8988T (cell line): ENCODE measurements around the gene DLG4.
"Not testable (repeated sequence)": the region's sequence is repeated elsewhere in the genome, so short reads cannot be mapped to it uniquely, and the experiment has no call there.

Experiments
- DNase-seq: peaks from one replicate; pipeline ENCODE4 v3.0.0; 2011

The DLG4 gene

GRCh38 chr17:7211491-7212273 is 8.0 kb downstream of the DLG4 start:
- no peak for DNase-seq

- no peak for DNase-seq
Measured at GRCh38 chr17:7208754-7209460, 10.7 kb downstream of the DLG4 start.

GRCh38 chr17:7208027-7208571 is 11.5 kb downstream of the DLG4 start:
- no peak for DNase-seq

DNA sequence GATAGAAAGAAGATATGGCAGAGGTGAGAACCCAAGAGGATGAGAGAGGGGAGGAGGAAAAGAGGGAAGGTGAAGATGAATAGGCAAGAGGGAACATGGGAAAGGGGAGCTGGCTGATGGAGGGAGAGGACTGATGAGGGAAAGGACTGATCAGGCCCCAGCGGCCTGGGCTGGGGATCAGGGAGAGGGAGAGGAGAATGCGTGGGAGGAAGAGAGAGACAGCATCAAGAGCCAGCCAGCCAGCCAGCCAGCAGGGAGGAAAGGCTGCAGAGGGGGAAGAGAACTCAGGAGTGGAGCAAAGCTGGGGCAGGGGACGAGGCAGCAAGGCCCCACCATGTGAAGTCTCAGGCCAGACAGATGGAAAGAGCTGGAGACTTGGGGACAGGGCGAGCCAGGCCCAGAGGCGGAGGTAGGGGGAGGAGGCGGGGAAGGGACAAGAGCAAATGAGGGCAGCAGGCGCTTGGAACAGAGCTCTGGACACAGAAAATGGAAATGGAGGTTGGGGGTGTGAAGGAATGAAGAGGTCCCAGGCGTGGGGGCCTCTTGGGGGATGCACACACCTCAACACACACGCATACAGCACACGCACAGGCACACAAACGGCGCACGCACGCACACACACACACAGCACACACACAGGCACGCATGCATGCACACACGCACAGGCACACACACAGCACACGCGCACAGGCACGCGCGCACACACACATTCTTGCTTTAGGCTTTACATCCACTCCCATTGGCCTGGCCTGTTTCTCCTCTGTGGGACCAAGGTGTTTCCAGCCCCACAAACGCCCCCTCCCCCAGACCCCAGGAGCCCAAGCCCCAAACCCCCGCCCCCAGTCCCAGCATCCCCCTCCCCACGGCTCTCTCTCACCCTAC is 12.3 kb downstream of the DLG4 start:
- DNase-seq = no peak

DNA sequence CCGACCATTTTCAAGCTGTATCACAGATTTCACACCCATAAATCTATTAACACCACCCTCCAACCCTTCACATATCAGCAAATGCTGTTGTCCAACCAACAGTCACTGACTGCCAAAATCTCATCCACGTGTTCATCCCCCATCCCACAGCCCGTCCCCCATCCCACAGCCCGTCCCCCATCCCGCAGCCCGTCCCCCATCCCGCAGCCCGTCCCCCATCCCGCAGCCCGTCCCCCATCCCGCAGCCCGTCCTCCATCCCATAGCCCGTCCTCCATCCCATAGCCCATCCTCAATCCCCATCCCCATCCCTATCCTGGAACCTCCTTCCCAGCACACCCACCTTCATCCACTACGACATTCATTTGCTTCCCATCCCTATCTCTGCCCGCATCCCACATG is 14.1 kb downstream of the DLG4 start:
- no peak for DNase-seq

DNA sequence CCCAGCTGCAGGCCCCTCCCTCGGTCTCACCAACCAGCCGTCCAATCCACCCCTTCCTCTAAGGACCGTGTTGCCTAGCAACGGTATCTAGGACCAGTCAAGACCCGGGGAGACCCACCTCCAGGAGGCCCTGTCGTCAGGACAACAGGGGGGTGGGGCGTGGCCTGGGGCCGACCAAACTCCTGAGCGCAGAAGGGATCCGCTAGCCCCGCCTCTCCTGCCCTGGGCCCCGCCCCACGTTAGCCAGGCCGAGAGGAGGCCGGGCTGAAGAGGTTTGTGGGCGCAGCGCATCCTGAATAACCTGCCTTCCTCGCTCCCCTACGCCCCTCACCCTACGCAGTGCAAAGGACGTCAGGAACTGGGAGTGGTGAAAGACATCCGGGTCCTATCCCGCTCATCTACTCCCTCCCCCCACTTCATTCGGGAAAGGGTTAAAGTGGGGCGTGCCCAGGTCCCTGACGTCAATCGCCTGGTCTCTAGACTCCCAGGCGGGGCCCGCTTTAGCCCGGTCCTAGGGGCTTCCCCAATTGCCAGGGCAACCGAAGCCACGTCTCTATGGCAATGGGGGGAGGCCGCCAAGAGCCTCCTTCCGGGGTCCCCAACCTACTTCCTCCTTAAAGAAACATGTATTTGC is 14.7 kb downstream of the DLG4 start:
- DNase-seq = no peak

DNA sequence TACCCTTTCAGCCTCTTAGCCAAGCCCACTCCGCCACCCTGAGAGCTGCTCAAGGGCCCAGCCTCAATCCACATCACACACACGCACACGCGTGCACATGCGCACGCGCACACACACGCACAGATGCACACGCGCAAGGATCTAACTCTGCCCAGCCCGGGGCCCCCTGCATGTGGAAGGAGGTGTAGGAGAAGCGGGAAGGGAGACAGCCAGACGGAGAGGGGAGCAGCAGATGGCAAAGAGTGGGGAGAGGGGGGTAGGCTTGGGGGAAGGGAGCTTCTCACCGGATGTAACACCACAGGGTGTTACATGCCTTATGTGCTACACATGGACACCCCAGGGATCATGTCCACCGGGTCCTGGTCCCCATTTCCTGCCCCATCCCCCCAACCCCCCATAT is 15.3 kb downstream of the DLG4 start:
- no peak for DNase-seq

GRCh38 chr17:7203391-7203790 is 16.2 kb downstream of the DLG4 start:
- DNase-seq = no peak

GRCh38 chr17:7196651-7197401 is 22.8 kb downstream of the DLG4 start:
- DNase-seq = no peak

GRCh38 chr17:7195971-7196370 is 23.7 kb downstream of the DLG4 start:
- no peak for DNase-seq

DNA sequence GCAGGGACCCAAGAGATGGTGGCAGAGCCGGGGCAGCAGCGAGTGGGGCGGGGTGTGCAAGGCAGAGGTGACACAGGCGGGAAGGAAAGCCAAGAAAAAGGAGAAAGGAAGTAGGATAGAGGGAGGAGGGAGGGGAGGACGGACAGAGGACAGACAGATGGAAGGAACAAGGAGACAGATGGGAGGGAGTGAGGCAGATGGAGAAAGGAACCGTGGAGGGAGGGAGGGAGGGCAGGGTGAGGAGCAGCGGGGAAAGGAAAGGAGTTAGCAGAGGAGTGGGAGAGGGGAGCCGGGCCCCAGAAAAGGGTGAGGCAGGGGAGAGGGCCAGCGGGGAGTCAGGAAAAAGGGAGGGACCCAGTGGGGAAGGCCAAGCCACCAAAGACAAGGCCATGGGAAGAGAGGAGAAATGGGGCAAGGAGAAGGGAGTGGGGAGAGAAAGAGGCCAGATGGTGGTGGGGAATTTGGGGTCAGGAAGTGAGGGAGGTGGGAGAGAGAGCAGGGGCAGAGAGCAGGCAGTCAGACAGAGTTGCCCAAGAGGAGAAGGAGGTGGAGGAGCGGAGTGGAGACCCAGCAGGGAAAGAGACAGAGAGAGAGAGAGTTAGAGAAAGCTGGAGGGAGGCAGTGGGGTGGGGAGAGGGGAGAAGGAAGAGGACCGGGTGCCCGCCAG is 27.2 kb downstream of the DLG4 start:
- DNase-seq = no peak

DNA sequence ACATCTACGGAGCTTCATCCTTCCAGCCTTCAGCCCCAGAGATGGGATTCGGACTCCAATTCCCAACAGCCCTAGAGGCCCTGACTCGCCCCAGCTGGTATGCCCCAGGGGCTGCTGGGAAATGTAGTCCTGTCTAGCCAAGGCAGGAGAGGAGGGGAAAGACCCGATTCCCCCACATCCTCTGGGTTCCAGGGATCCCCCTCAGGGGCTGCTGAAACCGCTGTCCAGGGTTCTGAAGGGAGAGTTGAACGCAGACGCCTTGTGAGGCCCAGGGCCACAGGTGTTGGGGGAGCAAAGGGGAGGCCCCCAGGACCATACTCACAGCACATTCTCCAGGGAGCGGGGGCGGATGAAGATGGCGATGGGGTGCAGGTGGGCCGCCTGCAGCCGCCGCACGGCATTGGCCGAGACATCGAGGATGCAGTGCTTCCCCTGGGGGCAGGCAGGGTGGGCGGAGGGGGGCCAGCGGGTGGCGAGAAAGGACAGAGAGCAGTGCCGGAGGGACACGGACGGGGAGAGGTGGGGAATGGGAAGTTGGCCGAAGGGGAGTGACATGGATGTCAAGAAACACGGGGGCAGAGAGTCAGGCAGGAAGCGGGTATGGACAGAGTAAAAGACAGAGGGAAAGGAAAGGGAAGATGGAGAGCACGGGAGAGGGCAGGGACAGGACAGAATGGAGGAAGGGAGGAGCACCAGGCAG is 27.9 kb downstream of the DLG4 start:
- DNase-seq = peak; percentile 81

- DNase-seq = no peak
Measured at GRCh38 chr17:7191069-7191468, 28.6 kb downstream of the DLG4 start.

DNA sequence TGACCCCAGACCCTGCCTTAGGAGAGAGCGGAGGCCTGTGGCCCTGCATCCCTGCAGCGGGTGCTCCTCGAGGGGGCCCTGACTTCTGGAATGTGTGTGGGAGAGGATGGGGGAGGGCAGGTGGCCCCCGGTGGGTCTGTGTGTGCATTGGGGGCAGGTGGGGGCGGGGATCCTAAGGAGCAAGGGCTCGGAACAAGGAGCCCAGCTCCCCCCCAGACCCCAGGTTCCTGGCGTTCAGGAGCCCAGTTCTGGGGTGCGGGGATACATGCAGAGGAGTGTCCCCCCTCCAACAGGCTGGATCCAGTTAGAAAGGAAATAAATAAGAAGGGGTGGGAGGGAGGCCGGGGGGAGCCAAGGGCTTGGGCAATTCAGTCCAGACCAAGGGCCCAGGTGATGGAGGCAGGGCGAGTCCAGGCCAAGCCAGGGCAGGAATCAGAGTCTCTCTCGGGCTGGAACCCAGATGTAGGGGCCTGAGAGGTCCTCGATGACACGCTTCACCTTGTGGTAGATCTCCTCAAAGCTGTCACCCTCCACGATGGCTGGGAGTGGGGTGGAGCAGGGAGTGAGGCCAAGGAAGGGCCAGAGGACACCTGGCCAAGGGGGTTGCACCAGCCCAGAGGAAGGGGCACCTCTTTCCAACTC is 29.2 kb downstream of the DLG4 start:
- no peak for DNase-seq

DNA sequence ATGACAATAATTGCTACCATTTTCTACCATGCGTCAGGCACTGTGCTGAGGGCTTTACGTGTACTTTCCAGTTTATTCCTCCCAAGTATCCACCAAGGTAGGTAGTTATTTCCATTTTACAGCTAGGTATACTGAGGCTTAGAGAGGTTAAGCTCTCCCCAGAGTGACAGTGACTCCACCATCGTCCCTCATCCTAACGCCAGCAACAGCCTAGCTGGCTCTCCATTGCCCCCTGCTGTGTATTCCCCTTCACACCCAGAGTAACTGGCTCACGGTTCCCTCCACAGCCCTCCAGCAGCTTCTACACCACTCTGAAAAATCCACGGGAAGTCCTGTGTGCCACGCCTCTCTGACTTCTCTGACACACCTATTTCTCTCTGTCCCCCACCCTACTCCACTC is 33.4 kb downstream of the DLG4 start:
- no peak for DNase-seq

DNA sequence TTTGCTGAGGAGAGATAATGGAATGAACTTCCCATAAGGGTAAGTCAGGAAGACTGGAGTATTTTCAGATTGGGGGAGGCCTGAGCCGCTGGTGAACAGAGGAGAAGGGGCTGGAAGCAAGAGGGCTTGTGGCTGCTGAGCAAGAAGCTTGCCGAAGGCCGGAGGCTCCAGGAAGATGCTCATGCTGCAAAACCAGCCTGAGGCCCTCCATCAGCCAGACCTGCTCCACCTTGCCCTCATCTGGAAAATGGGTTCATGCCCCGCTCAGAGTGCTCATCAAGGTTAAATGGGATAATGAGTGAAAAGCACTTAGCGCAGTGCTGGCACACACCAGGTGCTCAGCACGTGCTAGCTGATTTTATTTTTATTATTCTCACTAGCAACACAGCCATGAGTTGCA is 35.0 kb downstream of the DLG4 start:
- DNase-seq = no peak

DNA sequence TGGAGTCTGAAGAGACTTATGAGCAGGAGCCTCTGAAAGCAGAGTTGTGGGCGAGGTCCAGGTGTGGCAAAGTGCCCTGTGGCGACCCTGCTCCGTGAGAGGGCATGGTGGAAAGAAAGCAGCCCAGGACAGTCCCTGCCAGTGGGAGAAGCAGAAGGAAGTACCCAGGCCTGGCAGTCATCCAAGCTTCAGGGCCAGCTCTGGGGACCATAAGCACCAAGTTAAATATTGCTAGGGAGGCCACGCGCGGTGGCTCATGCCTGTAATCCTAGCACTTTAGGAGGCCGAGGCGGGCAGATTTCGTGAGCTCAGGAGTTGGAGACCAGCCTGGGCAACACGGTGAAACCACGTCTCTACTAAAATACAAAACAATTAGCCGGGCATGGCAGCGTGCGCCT is 35.5 kb downstream of the DLG4 start:
- DNase-seq = no peak

GRCh38 chr17:7183433-7184090 is 36.1 kb downstream of the DLG4 start:
- no peak for DNase-seq

DNA sequence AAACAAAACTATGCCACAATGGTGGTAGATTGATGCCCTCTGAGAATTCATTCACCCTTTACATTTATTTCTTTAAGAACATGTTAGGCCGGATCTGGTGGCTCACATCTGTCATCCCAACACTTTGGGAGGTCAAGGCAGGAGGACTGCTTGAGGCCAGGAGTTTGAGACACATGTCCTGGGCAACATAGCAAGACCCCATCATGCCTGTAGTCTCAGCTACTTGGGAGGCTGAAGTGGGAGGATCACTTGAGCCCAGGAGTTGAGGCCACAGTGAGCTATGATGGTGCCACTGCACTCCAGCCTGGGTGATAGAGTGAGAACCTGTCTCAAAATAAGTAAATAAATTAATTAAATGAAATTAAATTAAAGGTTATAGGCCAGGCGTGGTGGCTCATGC is 37.5 kb downstream of the DLG4 start:
- not testable (repeated sequence) for DNase-seq
